NB4 (cell line): ENCODE measurements around the gene RNF141.

Source experiments
- DNase-seq: peaks from one replicate; pipeline ENCODE4 v3.0.0; 2010; ENCODE audit warnings: low read depth
- H3K4me3 ChIP-seq: one replicate; pipeline ENCODE4 v1.5.1; 2011; ENCODE audit warnings: mild to moderate bottlenecking, low read depth, low read length, moderate library complexity
- MYC ChIP-seq: IDR thresholded peaks from 2 replicates; pipeline ENCODE4 v1.6.1; 2011; ENCODE audit warnings: low read depth, low read length
- POLR2A ChIP-seq: IDR thresholded peaks from 2 replicates; pipeline ENCODE4 v1.6.1; 2011; ENCODE audit warnings: mild to moderate bottlenecking; ENCODE audit not compliant: insufficient read length; ENCODE audit errors: extremely low read depth
- TF ChIP-seq, protein P1 (sequence below): IDR thresholded peaks from one replicate; pipeline ENCODE4 v1.5.1; 2012; ENCODE audit warnings: low read depth, low read length
- TF ChIP-seq, protein P2 (sequence below): IDR thresholded peaks from 2 replicates; pipeline ENCODE4 v1.6.1; 2011; ENCODE audit warnings: low read depth, low read length

RNF141 gene

GRCh38 chr11:10573556-10573955 is 32.6 kb upstream of the RNF141 start:
- DNase-seq, result no peak
- H3K4me3 ChIP-seq, result no peak overlapping the region
- TF ChIP-seq, protein P1, sequence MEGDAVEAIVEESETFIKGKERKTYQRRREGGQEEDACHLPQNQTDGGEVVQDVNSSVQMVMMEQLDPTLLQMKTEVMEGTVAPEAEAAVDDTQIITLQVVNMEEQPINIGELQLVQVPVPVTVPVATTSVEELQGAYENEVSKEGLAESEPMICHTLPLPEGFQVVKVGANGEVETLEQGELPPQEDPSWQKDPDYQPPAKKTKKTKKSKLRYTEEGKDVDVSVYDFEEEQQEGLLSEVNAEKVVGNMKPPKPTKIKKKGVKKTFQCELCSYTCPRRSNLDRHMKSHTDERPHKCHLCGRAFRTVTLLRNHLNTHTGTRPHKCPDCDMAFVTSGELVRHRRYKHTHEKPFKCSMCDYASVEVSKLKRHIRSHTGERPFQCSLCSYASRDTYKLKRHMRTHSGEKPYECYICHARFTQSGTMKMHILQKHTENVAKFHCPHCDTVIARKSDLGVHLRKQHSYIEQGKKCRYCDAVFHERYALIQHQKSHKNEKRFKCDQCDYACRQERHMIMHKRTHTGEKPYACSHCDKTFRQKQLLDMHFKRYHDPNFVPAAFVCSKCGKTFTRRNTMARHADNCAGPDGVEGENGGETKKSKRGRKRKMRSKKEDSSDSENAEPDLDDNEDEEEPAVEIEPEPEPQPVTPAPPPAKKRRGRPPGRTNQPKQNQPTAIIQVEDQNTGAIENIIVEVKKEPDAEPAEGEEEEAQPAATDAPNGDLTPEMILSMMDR, result no peak
- TF ChIP-seq POLR2A (no peak), MYC (no peak)
- TF ChIP-seq, protein P2, sequence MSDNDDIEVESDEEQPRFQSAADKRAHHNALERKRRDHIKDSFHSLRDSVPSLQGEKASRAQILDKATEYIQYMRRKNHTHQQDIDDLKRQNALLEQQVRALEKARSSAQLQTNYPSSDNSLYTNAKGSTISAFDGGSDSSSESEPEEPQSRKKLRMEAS, result no peak

DNA sequence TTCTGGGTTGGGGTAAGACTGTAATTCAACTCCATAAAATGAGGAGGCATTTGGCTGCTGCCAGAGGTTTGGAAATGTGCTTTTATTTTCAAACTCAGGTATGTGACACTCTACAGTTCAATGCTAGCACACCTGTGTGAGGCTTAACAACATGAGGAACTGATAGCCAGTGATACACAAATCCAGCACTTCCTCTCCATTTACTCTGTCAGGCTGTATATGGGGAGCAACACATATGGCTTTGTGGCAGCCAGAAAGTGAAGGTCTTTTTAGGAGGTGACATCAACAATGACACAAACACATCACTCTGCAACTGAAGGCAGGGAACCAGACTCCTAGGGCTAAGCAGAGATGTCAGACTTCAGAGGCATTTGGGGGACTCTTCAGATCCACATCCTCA is 32.0 kb upstream of the RNF141 start:
- H3K4me3 ChIP-seq, result no peak overlapping the region
- TF ChIP-seq, protein P2, result no peak
- TF ChIP-seq POLR2A (no peak), MYC (no peak)
- TF ChIP-seq, protein P1, result no peak
- no peak for DNase-seq

GRCh38 chr11:10572533-10572932 is 31.5 kb upstream of the RNF141 start:
- H3K4me3 ChIP-seq, result no peak overlapping the region
- no peak for DNase-seq
- TF ChIP-seq, protein P1, result no peak
- no peak for TF ChIP-seq MYC
- TF ChIP-seq POLR2A, result no peak
- TF ChIP-seq, protein P2, result no peak

GRCh38 chr11:10568486-10568941 is 27.5 kb upstream of the RNF141 start, which contains the start of gene LYVE1:
Gene LYVE1, minus strand, starts transcription at chr11:10568665. Its CDS starts 133 bp downstream, at chr11:10568532.
- TF ChIP-seq, protein P1, result no peak
- no peak for TF ChIP-seq MYC
- TF ChIP-seq, protein P2, result no peak
- TF ChIP-seq POLR2A, result no peak
- DNase-seq, result no peak
- H3K4me3 ChIP-seq, result no peak within 1 kb of the TSS

DNA sequence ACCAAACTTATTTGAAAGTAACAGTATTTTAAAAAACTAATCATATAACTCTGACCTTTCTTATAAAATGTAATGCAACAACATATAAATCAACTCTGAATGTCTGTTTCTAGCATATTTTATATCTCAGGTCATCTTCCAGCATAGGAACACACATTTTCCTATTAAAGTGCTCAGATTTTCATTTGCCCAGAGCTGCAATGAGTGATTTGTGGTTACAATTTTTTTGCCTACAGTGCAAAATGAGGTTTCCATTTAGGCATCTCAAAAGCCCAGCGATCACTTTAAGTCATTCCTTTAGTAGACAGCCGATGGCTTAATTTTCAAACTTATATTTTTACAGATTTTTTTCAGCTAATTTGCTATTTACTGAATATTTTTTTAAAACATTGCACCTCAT is 26.5 kb upstream of the RNF141 start:
- TF ChIP-seq POLR2A (no peak), MYC (no peak)
- TF ChIP-seq, protein P2, result no peak
- TF ChIP-seq, protein P1, result no peak
- DNase-seq, result no peak
- no peak overlapping the region for H3K4me3 ChIP-seq
